Hepatocyte (in vitro differentiated cells): ENCODE data around the gene AMY2A.
"Not testable (repeated sequence)": the region's sequence is repeated elsewhere in the genome, so short reads cannot be mapped to it uniquely, and the experiment has no call there.

Source experiments
- CTCF ChIP-seq: fragments of 200-600 bp; sonication (generic); IDR thresholded peaks from 2 replicates; pipeline ENCODE4 v1.5.1; 2016; ENCODE audit warnings: antibody characterized with exemption, mild to moderate bottlenecking; ENCODE audit not compliant: poor library complexity
- EZH2 ChIP-seq: fragments of 200-600 bp; sonication (generic); IDR thresholded peaks from 2 replicates; pipeline ENCODE4 v1.6.1; 2016; ENCODE audit warnings: antibody characterized with exemption, mild to moderate bottlenecking, borderline replicate concordance
- EZH2phosphoT487 ChIP-seq: fragments of 200-600 bp; sonication (generic); IDR thresholded peaks from one replicate; pipeline ENCODE4 v1.6.1; 2018; ENCODE audit warnings: antibody characterized with exemption, mild to moderate bottlenecking, low read depth, moderate library complexity; ENCODE audit not compliant: unreplicated experiment, severe bottlenecking

DNA sequence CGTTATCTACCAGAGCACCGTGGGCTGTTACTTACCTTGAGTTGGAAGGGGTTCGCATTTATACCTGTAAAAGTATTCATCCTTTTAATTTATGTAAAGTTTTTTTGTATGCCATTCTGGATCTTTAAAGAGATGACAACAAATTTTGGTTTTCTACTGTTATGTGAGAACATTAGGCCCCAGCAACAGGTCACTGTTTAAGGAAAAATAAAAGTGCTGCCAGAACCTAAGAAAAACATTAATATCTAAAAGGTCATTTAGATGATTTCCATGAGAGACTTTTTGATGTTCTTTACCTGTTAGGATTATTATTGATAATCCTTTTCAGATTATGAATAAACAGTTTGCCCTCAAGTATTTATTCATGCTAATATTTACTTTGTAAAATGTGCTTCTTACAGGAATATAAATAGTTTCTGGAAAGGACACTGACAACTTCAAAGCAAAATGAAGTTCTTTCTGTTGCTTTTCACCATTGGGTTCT lies at the start of gene AMY2A:
- TF ChIP-seq CTCF, EZH2phosphoT487, EZH2: not testable (repeated sequence)
